Measurements from ENCODE around the gene KLHL10. TPM values are rescaled to one million over a fixed set of nuclear protein-coding genes. Genes with fewer than 3 reads are reported as not detected.

KLHL10 gene
- total and polyA plus RNA-seq, 9 of the 15 experiments (the other 6 are each of a cell fraction or from before 2014, with no cell fraction given) = 0.06 to 0.56 (median 0.12) TPM; not detected in 5

GRCh38 chr17:41864836-41865595, 27.4 kb downstream of the KLHL10 start, which contains the start of gene KLHL11 (continued):
- TF ChIP-seq ZMIZ1 (IDR thresholded peaks at IDR 0.05; ENCODE audit: low read depth in 2 of 2, low read length in 2 of 2) = 0 out of 4 replicates have a peak, but pooled peaks of 1 of the 2 experiments have one; percentile 15
- no peak for TF ChIP-seq ZNF3 (CRISPR knock-in tag; IDR thresholded peaks at IDR 0.05)
- TF ChIP-seq NFIX (CRISPR knock-in tag; IDR thresholded peaks at IDR 0.05; ENCODE audit: low read depth) = no peak
- TF ChIP-seq TSHZ1 (CRISPR knock-in tag; IDR thresholded peaks at IDR 0.05) = no peak
- no peak for TF ChIP-seq FOXJ2 (tag; IDR thresholded peaks at IDR 0.05)
- TF ChIP-seq ILK (tag; IDR thresholded peaks at IDR 0.05; ENCODE audit: borderline replicate concordance, low read depth) = no peak
- no peak for TF ChIP-seq ETV6 (IDR thresholded peaks at IDR 0.05; ENCODE audit: borderline replicate concordance in 1 of 2, low read depth in 2 of 2, low read length in 1 of 2)
- TF ChIP-seq ETV6 (CRISPR knock-in tag; IDR thresholded peaks at IDR 0.05; ENCODE audit: borderline replicate concordance) = no peak
- TF ChIP-seq MTF1 (CRISPR knock-in tag; IDR thresholded peaks at IDR 0.05; ENCODE audit: borderline replicate concordance) = no peak
- TF ChIP-seq ZNF316 (IDR thresholded peaks at IDR 0.05) = no peak
- peak; percentile 60; the same call in 1 of the 2 replicates for TF ChIP-seq PML (IDR thresholded peaks at IDR 0.05; ENCODE audit: low read length)
- no peak for TF ChIP-seq BRF1 (IDR thresholded peaks at IDR 0.05; ENCODE audit: borderline replicate concordance, extremely low read depth, insufficient read length)
- no peak for TF ChIP-seq ETS2 (tag; IDR thresholded peaks at IDR 0.05; ENCODE audit: borderline replicate concordance, poor library complexity, severe bottlenecking)
- no peak for TF ChIP-seq TAF15 (IDR thresholded peaks at IDR 0.05; ENCODE audit: low read depth, low read length)
- no peak for TF ChIP-seq NCOA6 (IDR thresholded peaks at IDR 0.05)
- no peak for TF ChIP-seq ZNF253 (CRISPR knock-in tag; conservative IDR thresholded peaks at IDR 0.05)
- no peak for TF ChIP-seq RBM25 (IDR thresholded peaks at IDR 0.05; ENCODE audit: low read depth, low read length, severe bottlenecking)
- no peak for TF ChIP-seq TCF7L2 (IDR thresholded peaks at IDR 0.05; ENCODE audit: low read depth, low read length)
- TF ChIP-seq ELK3 (CRISPR knock-in tag; IDR thresholded peaks at IDR 0.05) = no peak

All from K562 (cell line).